Smooth muscle cell (in vitro differentiated cells): Measurements from ENCODE around the gene LRRC40. TPM values are rescaled to one million over a fixed set of nuclear protein-coding genes. Genes with fewer than 3 reads are reported as not detected.

ENCODE experiments used
- DNase-seq: peaks from one replicate; lab custom pipeline; 2025; ENCODE audit not compliant: unreplicated experiment; lab: John Stamatoyannopoulos, UW
- H2AFZ ChIP-seq: fragments of 200-600 bp; sonication (generic); 2 replicates; pipeline ENCODE4 v1.6.0; 2016; ENCODE audit warnings: antibody characterized with exemption, low read depth, mild to moderate bottlenecking
- H3F3A ChIP-seq: fragments of 200-600 bp; sonication (generic); 2 replicates; pipeline ENCODE4 v1.6.0; 2017; ENCODE audit warnings: antibody characterized with exemption, low read depth
- H3K27ac ChIP-seq: fragments of 200-600 bp; sonication (generic); 2 replicates; pipeline ENCODE4 v1.5.1; 2016; ENCODE audit warnings: low read depth, mild to moderate bottlenecking
- H3K27me3 ChIP-seq: fragments of 200-600 bp; sonication (generic); 2 replicates; pipeline ENCODE4 v1.6.1; 2016; ENCODE audit warnings: low read depth, mild to moderate bottlenecking
- H3K36me3 ChIP-seq: fragments of 200-600 bp; sonication (generic); 2 replicates; pipeline ENCODE4 v1.5.1; 2016; ENCODE audit warnings: low read depth
- H3K4me1 ChIP-seq: fragments of 200-600 bp; sonication (generic); 2 replicates; pipeline ENCODE4 v1.5.1; 2016; ENCODE audit warnings: low read depth
- H3K4me2 ChIP-seq: fragments of 200-600 bp; sonication (generic); 2 replicates; pipeline ENCODE4 v1.6.0; 2016; ENCODE audit warnings: mild to moderate bottlenecking
- H3K4me3 ChIP-seq: fragments of 200-600 bp; sonication (generic); 2 replicates; pipeline ENCODE4 v1.5.1; 2016; ENCODE audit warnings: mild to moderate bottlenecking
- H3K79me2 ChIP-seq: fragments of 200-600 bp; sonication (generic); 2 replicates; pipeline ENCODE4 v1.6.0; 2016; ENCODE audit warnings: low read depth, mild to moderate bottlenecking
- H3K9ac ChIP-seq: fragments of 200-600 bp; sonication (generic); 2 replicates; pipeline ENCODE4 v1.6.0; 2016; ENCODE audit warnings: low read depth
- H3K9me3 ChIP-seq: fragments of 200-600 bp; sonication (generic); replicated peaks from 2 replicates; pipeline ENCODE4 v1.5.1; 2016; ENCODE audit warnings: low read depth
- H4K20me1 ChIP-seq: fragments of 200-600 bp; sonication (generic); 2 replicates; pipeline ENCODE4 v1.6.0; 2016; ENCODE audit warnings: low read depth
- CTCF ChIP-seq: fragments of 200-600 bp; sonication (generic); IDR thresholded peaks from 2 replicates; pipeline ENCODE4 v1.5.1; 2017; ENCODE audit warnings: borderline replicate concordance, mild to moderate bottlenecking, antibody characterized with exemption; ENCODE audit not compliant: insufficient read depth, poor library complexity, severe bottlenecking
- WGBS: methylation state at CpG from one replicate; pipeline ENCODE4 v1.1.7; 2016; ENCODE audit warnings: low lambda C conversion rate; 5-methylcytosine and 5-hydroxymethylcytosine counted together
- polyA plus RNA-seq: library from polyadenylated mRNA; unstranded; fragments of >200 nt; fragmentation: Nextera tagmentation; extraction: Ambion mirVana; gene quantifications from 2 replicates; pipeline ENCODE4 v1.2.1, GENCODE V29; 2016
- total RNA-seq: library from RNA; depleted of rRNA; stranded (reverse); fragments of >200 nt; gene quantifications from 2 replicates; pipeline ENCODE4 v1.2.3, GENCODE V29; 2014

Gene LRRC40
- total and polyA plus RNA-seq, 2 experiments from 2014 or later = 11.8 to 32.9 TPM

DNA sequence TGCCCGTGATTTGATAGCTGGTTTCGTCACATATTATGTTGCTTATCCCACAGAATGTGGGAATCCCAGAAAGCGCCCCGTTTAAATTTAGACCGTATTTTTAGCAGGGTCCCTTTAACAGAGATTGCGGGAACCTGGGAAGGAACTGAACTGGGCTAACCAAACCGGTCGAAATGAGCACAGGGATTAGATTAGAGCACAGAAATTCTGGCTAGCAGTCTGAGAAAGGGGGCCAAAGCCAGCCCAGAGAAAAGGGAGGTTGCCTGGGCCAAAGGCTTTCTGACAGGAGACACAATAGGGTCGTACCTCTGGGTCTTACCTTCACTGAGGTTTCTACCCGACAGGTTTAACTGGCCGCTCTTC lies 327 bp downstream of the LRRC40 start:
- Histone ChIP-seq H3K9me3 (no peaks in the 10 kb centered on the region), H3K4me1 (peaks cover 17% of the 10 kb centered on the region), H4K20me1 (peaks cover 4% of the 10 kb centered on the region), H3K9ac (peak overlapping the region; percentile 94), H3K4me3 (peak overlapping the region; percentile 82), H3K4me2 (peak overlapping the region; percentile 97), H3K36me3 (no peaks in the 10 kb centered on the region), H3F3A (peaks cover 8% of the 10 kb centered on the region), H3K79me2 (peaks cover 97% of the 10 kb centered on the region), H2AFZ (peak overlapping the region; percentile 91), H3K27me3 (no peaks in the 10 kb centered on the region), H3K27ac (peak overlapping the region; percentile 98)
- under 1% methylated on average over 11 of the region's 11 CpGs for WGBS
- no peak for TF ChIP-seq CTCF
- no peak for DNase-seq

- Histone ChIP-seq H3F3A (peaks cover 8% of the 10 kb centered on the region), H3K4me3 (peak overlapping the region; percentile 82), H4K20me1 (peaks cover 6% of the 10 kb centered on the region), H3K9ac (peak overlapping the region; percentile 94), H3K4me1 (peaks cover 17% of the 10 kb centered on the region), H3K27me3 (no peaks in the 10 kb centered on the region), H3K36me3 (no peaks in the 10 kb centered on the region), H3K9me3 (no peaks in the 10 kb centered on the region), H2AFZ (peak overlapping the region; percentile 91), H3K4me2 (peak overlapping the region; percentile 97), H3K27ac (peak overlapping the region; percentile 98), H3K79me2 (peaks cover 97% of the 10 kb centered on the region)
- no peak for DNase-seq
- TF ChIP-seq CTCF = no peak
- WGBS = 11% methylated on average over 4 of the region's 4 CpGs
These were observed 779 bp downstream of the LRRC40 start for GRCh38 chr1:70204600-70204999.

DNA sequence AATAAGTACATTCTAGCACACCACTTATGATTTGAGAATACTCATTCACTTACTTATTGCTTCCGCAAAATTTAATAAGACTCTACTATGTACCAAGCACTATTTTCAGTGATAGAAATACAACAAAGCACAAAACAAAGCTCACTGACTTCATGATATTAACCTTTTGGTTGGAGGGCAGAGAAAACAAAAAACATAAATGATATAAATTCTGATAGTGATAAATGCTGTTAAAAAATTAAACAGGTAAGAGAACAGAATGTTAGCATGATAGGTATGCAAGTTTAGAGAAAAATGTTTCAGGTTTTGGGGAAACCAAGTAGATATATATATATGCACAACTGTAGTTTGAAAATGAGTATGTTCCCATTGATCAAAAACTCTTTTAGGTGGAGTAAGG lies 1.2 kb downstream of the LRRC40 start:
- H3K9me3 ChIP-seq = no peaks in the 10 kb centered on the region
- H3K79me2 ChIP-seq = peaks cover 97% of the 10 kb centered on the region
- H3K27me3 ChIP-seq = no peaks in the 10 kb centered on the region
- H4K20me1 ChIP-seq = peaks cover 6% of the 10 kb centered on the region
- H3K36me3 ChIP-seq = no peaks in the 10 kb centered on the region
- no peak overlapping the region for H3K27ac ChIP-seq
- 95% methylated on average over 1 of the region's 1 CpG for WGBS
- TF ChIP-seq CTCF = no peak
- H3K9ac ChIP-seq = peak overlapping the region; percentile 94
- no peak overlapping the region for H2AFZ ChIP-seq
- H3F3A ChIP-seq = peaks cover 8% of the 10 kb centered on the region
- H3K4me1 ChIP-seq = peaks cover 17% of the 10 kb centered on the region
- peak overlapping the region; percentile 82 for H3K4me3 ChIP-seq
- peak overlapping the region; percentile 97 for H3K4me2 ChIP-seq
- DNase-seq = no peak

GRCh38 chr1:70202173-70202758 lies 3.1 kb downstream of the LRRC40 start:
- no peak overlapping the region for H3K9ac ChIP-seq
- peaks cover 8% of the 10 kb centered on the region for H3F3A ChIP-seq
- TF ChIP-seq CTCF = no peak
- H3K27ac ChIP-seq = no peak overlapping the region
- no peak for DNase-seq
- H2AFZ ChIP-seq = no peak overlapping the region
- H3K4me1 ChIP-seq = peaks cover 17% of the 10 kb centered on the region
- H3K27me3 ChIP-seq = no peaks in the 10 kb centered on the region
- H3K4me3 ChIP-seq = no peak overlapping the region
- no peaks in the 10 kb centered on the region for H3K9me3 ChIP-seq
- no peaks in the 10 kb centered on the region for H3K36me3 ChIP-seq
- peaks cover 96% of the 10 kb centered on the region for H3K79me2 ChIP-seq
- no peak overlapping the region for H3K4me2 ChIP-seq
- WGBS = 74% methylated on average over 2 of the region's 2 CpGs
- H4K20me1 ChIP-seq = peaks cover 6% of the 10 kb centered on the region
